Muscle layer of duodenum (tissue), 2 donors: ENCODE data around the gene ZNF621.

Experiments
- H3K27ac ChIP-seq: one replicate; pipeline ENCODE4 v1.7.0; 2013; ENCODE audit warnings: mild to moderate bottlenecking, low read length
- H3K27me3 ChIP-seq: one replicate; pipeline ENCODE4 v1.7.0; 2013; ENCODE audit warnings: low read depth, mild to moderate bottlenecking, control low read depth, low read length
- H3K36me3 ChIP-seq, 2 donors: one replicate each; pipeline ENCODE4 v1.7.0; 2013; ENCODE audit warnings: low read length in 2 of 2, control low read depth in 1 of 2, mild to moderate bottlenecking in 1 of 2; ENCODE audit not compliant: insufficient read depth in 2 of 2, control insufficient read depth in 1 of 2
- H3K4me1 ChIP-seq, 2 donors: one replicate each; pipeline ENCODE4 v1.7.0; 2013; ENCODE audit warnings: low read length in 2 of 2, mild to moderate bottlenecking in 2 of 2, control low read depth in 1 of 2, moderate library complexity in 1 of 2; ENCODE audit not compliant: insufficient read depth in 2 of 2, control insufficient read depth in 1 of 2
- H3K4me3 ChIP-seq, 2 donors: one replicate each; pipeline ENCODE4 v1.7.0; 2013; ENCODE audit warnings: low read length in 2 of 2, low read depth in 1 of 2, mild to moderate bottlenecking in 1 of 2
- H3K9me3 ChIP-seq, 2 donors: one replicate each; pipeline ENCODE4 v1.7.0; 2013; ENCODE audit warnings: low read length in 2 of 2, control low read depth in 1 of 2, mild to moderate bottlenecking in 1 of 2; ENCODE audit not compliant: control insufficient read depth in 1 of 2
- donor health status: healthy.

Gene ZNF621

DNA sequence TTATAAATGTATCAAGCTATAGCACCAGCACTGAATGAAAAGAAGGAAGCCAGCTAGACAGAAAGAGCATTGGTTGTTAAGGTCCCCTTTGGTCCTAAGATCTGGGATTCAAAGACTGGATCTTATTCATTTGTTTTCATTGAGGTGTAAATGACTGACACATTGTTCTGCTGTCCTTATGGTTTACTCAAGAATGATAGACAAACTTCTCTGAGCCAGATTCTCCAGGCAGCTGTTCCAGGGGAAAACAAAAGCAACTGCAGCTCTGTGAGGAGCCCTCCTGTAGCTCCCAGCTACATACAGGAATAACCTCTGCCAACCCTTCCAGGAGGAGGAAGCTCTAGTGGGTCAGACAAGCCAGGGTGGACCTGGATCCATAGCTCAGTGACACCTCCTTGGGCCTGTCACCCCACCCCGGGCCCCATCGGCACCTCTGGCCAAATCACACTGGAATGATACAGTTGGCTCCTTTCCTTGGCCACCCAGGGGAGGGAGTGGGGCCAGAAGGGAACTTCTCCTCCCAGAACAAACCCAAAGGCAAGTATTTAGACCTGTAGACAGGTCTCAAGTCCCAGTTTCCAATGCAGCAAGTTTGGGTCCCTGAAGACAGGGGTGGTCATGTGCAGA, 57.8 kb downstream of the ZNF621 start:
- Histone ChIP-seq H3K36me3 (no peaks in the 10 kb centered on the region), H3K4me1 (peaks cover 0 to 7% of the 10 kb centered on the region in 2 donors), H3K27ac (no peak overlapping the region), H3K9me3 (no peaks in the 10 kb centered on the region), H3K27me3 (no peaks in the 10 kb centered on the region), H3K4me3 (no peak overlapping the region)

DNA sequence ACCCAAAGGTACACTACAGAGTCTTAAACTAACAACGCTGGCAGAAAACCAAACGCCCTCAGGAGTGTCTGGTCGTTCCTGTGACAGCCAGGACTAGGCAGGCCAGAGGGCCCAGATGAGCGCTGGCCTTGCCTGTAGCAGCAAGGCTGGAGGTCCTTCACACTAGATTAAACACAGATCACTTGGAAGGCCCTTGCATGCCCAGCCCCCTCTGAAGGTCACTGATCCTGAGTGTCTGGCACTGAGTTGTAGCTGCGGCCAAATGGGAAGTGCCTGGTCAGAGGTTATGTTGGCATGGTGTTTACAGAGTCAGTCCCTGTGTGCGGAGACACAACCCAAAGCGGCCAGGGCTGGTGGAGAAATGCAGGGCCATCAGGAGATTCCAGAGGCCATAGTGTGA, 58.9 kb downstream of the ZNF621 start:
- Histone ChIP-seq H3K4me1 (peaks cover 0 to 7% of the 10 kb centered on the region in 2 donors), H3K27ac (no peak overlapping the region), H3K27me3 (no peaks in the 10 kb centered on the region), H3K9me3 (no peaks in the 10 kb centered on the region), H3K4me3 (no peak overlapping the region), H3K36me3 (no peaks in the 10 kb centered on the region)

GRCh38 chr3:40584625-40585189, 59.9 kb downstream of the ZNF621 start:
- H3K36me3 ChIP-seq = no peaks in the 10 kb centered on the region
- no peaks in the 10 kb centered on the region for H3K27me3 ChIP-seq
- peak overlapping the region in 1 of 2 donors; percentile 40 for H3K4me3 ChIP-seq
- no peaks in the 10 kb centered on the region for H3K9me3 ChIP-seq
- H3K4me1 ChIP-seq = peaks cover 0 to 7% of the 10 kb centered on the region in 2 donors
- no peak overlapping the region for H3K27ac ChIP-seq

GRCh38 chr3:40585381-40586016, 60.7 kb downstream of the ZNF621 start:
- Histone ChIP-seq H3K9me3 (no peaks in the 10 kb centered on the region), H3K4me3 (no peak overlapping the region), H3K36me3 (no peaks in the 10 kb centered on the region), H3K27ac (no peak overlapping the region), H3K27me3 (no peaks in the 10 kb centered on the region), H3K4me1 (peaks cover 0 to 7% of the 10 kb centered on the region in 2 donors)

- H3K36me3 ChIP-seq = no peaks in the 10 kb centered on the region
- H3K4me1 ChIP-seq = peaks cover 0 to 7% of the 10 kb centered on the region in 2 donors
- no peak overlapping the region for H3K4me3 ChIP-seq
- no peak overlapping the region for H3K27ac ChIP-seq
- no peaks in the 10 kb centered on the region for H3K9me3 ChIP-seq
- no peaks in the 10 kb centered on the region for H3K27me3 ChIP-seq
Observed at GRCh38 chr3:40586901-40587300, 62.1 kb downstream of the ZNF621 start.

GRCh38 chr3:40588406-40588805, 63.6 kb downstream of the ZNF621 start:
- Histone ChIP-seq H3K27me3 (no peaks in the 10 kb centered on the region), H3K9me3 (no peaks in the 10 kb centered on the region), H3K4me3 (no peak overlapping the region), H3K27ac (no peak overlapping the region), H3K36me3 (no peaks in the 10 kb centered on the region), H3K4me1 (peaks cover 0 to 7% of the 10 kb centered on the region in 2 donors)
